Measurements from ENCODE around the gene NEAT1. TPM values are rescaled to one million over a fixed set of nuclear protein-coding genes. Genes with fewer than 3 reads are reported as not detected.
A peak's percentile ranks its signal among the peaks of the same experiment; 100 is the strongest.

NEAT1 gene
- total and polyA plus RNA-seq, 9 of the 15 experiments (the other 6 are each of a cell fraction or from before 2014, with no cell fraction given) = 20.1 to 389 (median 62.8) TPM

DNA sequence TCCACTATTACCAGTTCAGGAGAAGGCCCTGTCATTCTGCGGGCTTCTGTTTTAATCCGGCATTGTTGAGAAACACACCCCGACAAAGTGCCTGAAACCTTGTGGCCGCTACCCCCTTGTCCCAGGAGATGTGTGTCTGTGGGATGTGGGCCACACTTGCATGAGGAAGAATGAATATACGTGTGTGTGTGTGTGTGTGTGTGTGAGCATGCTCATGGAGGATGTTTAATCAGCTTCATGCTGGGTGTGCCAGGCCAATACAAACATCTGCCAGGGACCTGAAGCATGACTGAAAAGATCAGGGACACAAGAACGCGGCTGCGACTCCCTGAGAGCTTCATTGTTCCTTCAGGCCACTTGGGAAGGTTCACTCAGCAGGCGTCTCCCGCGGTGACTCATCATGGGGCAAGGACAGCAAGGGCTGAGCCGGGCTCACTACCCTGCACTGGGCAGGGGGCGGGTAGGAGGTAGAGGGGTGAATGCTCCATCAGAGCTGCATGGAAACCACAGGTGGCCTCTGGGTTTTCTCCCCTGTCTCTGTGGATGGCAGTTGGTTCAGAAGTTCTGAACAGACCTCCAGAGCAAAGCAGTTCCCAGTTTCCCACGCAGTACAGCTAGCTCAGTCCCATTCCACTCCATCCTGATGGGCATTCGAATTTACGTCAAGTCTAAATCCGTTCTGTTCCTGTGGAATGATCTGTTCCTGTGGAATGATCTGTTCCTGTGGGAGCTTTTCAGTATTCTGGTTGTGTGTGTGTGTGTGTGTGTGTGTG, 69.2 kb downstream of the NEAT1 start (continued):
- no peak for TF ChIP-seq RBBP5 (IDR thresholded peaks at IDR 0.05; ENCODE audit: borderline replicate concordance, insufficient read depth, low read length, poor library complexity, severe bottlenecking)
- no peak for TF ChIP-seq ZNF347 (CRISPR knock-in tag; IDR thresholded peaks at IDR 0.05; ENCODE audit: low read depth)
- peak; percentile 35; the same call in 1 of the 2 replicates for TF ChIP-seq PHB2 (IDR thresholded peaks at IDR 0.05; ENCODE audit: low read depth)
- TF ChIP-seq RBM17 (IDR thresholded peaks at IDR 0.05; ENCODE audit: borderline replicate concordance, low read depth, low read length) = no peak

GRCh38 chr11:65492387-65492636, 69.7 kb downstream of the NEAT1 start:
- ATAC-seq (no peak), DNase-seq (ENCODE audit: extremely low read depth in 1 of 4, low spot score in 3 of 4) (no peak), FAIRE-seq (no peak)
- Histone ChIP-seq H3K27me3 (ENCODE audit: control insufficient read depth in 2 of 2, insufficient read depth in 2 of 2, low read length in 2 of 2) (no peaks in the 10 kb centered on the region), H3K9me1 (ENCODE audit: control insufficient read depth, insufficient read depth, low read length) (peaks cover 6% of the 10 kb centered on the region), H3K9me3 (replicated peaks; ENCODE audit: control insufficient read depth, insufficient read depth, low read depth, low read length) (no peaks in the 10 kb centered on the region), H3K36me3 (ENCODE audit: control insufficient read depth, insufficient read depth, low read length) (no peaks in the 10 kb centered on the region), H4K20me1 (replicated peaks; ENCODE audit: control insufficient read depth, insufficient read depth, low read length) (no peaks in the 10 kb centered on the region), H3K4me1 (replicated peaks in 1 of 2; ENCODE audit: control insufficient read depth in 2 of 2, insufficient read depth in 2 of 2, low read length in 2 of 2) (peaks cover 78 to 85% of the 10 kb centered on the region in 2 experiments), H3K4me3 (peak overlapping the region; percentile 6; the same call in 1 of the 2 replicates), H3K79me2 (ENCODE audit: control insufficient read depth, insufficient read depth, low read length) (peaks cover 61% of the 10 kb centered on the region), H3K9ac (ENCODE audit: insufficient read depth in 1 of 2, low read depth in 2 of 2, low read length in 2 of 2) (peak overlapping the region; percentile 71 to 81), H3K4me2 (ENCODE audit: insufficient read depth, low read length) (peak overlapping the region; percentile 81), H3K27ac (ENCODE audit: extremely low read depth, low read depth, low read length) (peak overlapping the region; percentile 84), H2AFZ (ENCODE audit: low read depth, low read length) (peak overlapping the region; percentile 86)
- CTCF ChIA-PET (ENCODE audit: low intra/inter-chr PET ratio) = no interaction called here
- intact Hi-C loops (cut with micrococcal nuclease) = no loop called here
- in situ Hi-C loops (cut with MboI) = no loop called here
- POLR2A ChIA-PET = interaction anchor here (0.6 to 27.6 kb wide), 4 partner anchors 11 to 663 kb away, joined by 3 to 2118 read pairs (median 707); partner anchors contain the start of genes MALAT1 and NEAT1
- BruUV-seq (replicated peaks) = no TSS peak
- WGBS (ENCODE audit: insufficient coverage, low coverage, missing lambda C conversion rate) = 10% methylated on average over 4 of the region's 4 CpGs
- TF ChIP-seq FOXP1 (CRISPR knock-in tag; IDR thresholded peaks at IDR 0.05) (no peak), MXI1 (IDR thresholded peaks at IDR 0.05; ENCODE audit: low read depth, low read length) (no peak), ARID1B (IDR thresholded peaks at IDR 0.05) (no peak), TRIM24 (IDR thresholded peaks at IDR 0.05) (no peak), ZNF311 (CRISPR knock-in tag; IDR thresholded peaks at IDR 0.05) (0 out of 2 replicates have a peak, but pooled peaks have one; percentile 8), ZNF583 (CRISPR knock-in tag; IDR thresholded peaks at IDR 0.05) (0 out of 2 replicates have a peak, but pooled peaks have one; percentile 4), LCOR (CRISPR knock-in tag; IDR thresholded peaks at IDR 0.05) (peak; percentile 61), GABPB1 (CRISPR knock-in tag; IDR thresholded peaks at IDR 0.05) (peak; percentile 13; the same call in 1 of the 2 replicates), CCAR2 (IDR thresholded peaks at IDR 0.05; ENCODE audit: low read depth, low read length) (no peak), TOE1 (IDR thresholded peaks at IDR 0.05; ENCODE audit: borderline replicate concordance) (no peak), TOE1 (CRISPR knock-in tag; IDR thresholded peaks at IDR 0.05; ENCODE audit: borderline replicate concordance, low read depth) (no peak), SMAD4 (CRISPR knock-in tag; conservative IDR thresholded peaks at IDR 0.05) (no peak), PTRF (tag; IDR thresholded peaks at IDR 0.05) (peak; percentile 32; the same call in 1 of the 2 replicates), LEF1 (IDR thresholded peaks at IDR 0.05) (no peak), GTF2A2 (tag; IDR thresholded peaks at IDR 0.05) (peak; percentile 52; the same call in 1 of the 2 replicates), GABPA (tag; conservative IDR thresholded peaks at IDR 0.05; ENCODE audit: low read depth) (no peak), IRF2 (CRISPR knock-in tag; IDR thresholded peaks at IDR 0.05) (no peak), CBFA2T2 (conservative IDR thresholded peaks at IDR 0.05) (no peak)
- TF ChIP-seq, protein P1, sequence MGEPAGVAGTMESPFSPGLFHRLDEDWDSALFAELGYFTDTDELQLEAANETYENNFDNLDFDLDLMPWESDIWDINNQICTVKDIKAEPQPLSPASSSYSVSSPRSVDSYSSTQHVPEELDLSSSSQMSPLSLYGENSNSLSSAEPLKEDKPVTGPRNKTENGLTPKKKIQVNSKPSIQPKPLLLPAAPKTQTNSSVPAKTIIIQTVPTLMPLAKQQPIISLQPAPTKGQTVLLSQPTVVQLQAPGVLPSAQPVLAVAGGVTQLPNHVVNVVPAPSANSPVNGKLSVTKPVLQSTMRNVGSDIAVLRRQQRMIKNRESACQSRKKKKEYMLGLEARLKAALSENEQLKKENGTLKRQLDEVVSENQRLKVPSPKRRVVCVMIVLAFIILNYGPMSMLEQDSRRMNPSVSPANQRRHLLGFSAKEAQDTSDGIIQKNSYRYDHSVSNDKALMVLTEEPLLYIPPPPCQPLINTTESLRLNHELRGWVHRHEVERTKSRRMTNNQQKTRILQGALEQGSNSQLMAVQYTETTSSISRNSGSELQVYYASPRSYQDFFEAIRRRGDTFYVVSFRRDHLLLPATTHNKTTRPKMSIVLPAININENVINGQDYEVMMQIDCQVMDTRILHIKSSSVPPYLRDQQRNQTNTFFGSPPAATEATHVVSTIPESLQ (CRISPR knock-in tag; IDR thresholded peaks at IDR 0.05) = no peak

Measured in K562 (cell line).